ENCODE data around the gene NUDC.
"Not testable (repeated sequence)": the region's sequence is repeated elsewhere in the genome, so short reads cannot be mapped to it uniquely, and the experiment has no call there.

NUDC gene

GRCh38 chr1:26911399-26912146, 10.0 kb upstream of the NUDC start:
- no peak for DNase-seq (ENCODE audit: low read depth in 2 of 2)

DNA sequence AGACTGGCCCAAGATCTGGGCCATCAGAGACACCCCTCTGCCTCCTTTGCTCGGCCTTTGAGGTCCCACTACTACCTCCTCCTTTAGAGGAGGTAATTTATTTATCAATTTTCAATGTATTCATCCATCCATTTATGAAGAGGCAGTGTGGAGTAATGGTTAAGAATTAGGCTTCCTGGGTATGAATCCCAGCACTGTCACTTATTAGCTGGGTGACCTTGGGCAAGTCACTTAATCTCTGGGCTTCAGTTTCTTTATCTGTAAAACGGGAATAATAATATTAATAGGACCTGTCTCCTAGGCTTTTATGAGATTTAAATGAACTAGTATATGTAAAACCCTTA, 9.4 kb upstream of the NUDC start:
- no peak for DNase-seq (ENCODE audit: low read depth in 2 of 2)

DNA sequence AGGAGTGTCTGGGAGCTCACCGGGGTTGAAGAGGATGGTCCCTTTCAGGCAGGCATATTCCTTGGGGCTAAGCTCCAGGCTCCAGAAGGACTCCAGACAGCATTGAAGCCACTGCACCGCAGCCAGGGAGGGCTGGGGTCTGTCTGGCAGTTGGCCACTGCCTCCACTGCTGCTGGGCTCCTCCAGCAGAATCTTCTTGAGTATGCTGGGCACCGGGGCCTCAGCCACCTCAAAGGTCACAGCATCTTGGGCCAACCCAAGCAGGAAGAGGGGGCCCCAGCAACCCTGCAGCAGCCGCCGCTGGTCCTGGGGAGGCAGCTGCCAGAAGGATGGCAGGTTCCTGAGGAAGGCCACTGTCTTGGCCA, 8.2 kb upstream of the NUDC start:
- no peak for DNase-seq (ENCODE audit: low read depth in 2 of 2)

DNA sequence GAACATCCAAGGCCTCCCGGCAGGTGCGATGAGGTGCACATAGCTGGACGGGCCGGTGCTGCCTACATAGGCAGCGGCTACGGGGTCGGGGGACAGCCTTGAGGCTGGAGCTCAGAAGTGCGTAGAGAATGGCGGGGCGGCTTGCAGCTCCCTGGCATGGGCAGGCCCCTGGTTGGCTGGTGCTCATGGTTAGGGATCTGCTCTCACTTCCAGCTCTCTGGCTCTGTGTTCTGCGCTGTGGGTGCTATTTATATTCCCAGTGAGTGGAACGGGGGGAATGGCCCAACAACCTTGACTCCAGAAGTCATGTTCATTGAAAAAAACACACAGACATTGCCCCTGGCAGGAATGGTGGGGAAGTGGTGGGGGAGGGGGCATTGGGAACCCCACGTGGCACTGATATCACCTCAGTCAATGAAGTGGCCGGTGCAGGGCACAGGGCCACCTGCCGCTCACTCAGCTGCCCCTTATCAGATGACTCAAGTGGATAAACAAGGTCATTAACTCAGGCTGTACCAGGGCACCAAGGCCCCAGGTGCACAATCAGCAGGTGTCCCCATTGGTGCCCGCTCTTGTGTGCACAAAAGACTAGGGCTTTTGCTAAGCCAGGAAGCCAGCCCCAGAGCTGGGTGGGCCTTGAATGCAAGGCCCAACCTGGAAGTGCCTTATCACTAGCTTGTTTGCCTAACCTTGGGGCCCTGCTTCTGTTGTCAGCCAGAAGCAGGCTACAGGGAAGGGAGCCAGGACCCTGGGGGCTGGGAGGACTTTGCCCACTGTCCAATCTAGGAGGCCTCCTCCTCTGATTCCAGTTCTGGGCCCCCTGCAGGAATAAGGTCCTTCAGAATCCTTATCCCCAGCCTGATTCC, 7.6 kb upstream of the NUDC start, which contains the start of gene NR0B2:
Gene NR0B2 (minus strand): TSS at position 222 of the 866 bp plus-strand sequence. CDS start 35 bp downstream, at position 187.
- no peak for DNase-seq (ENCODE audit: low read depth in 2 of 2)

DNA sequence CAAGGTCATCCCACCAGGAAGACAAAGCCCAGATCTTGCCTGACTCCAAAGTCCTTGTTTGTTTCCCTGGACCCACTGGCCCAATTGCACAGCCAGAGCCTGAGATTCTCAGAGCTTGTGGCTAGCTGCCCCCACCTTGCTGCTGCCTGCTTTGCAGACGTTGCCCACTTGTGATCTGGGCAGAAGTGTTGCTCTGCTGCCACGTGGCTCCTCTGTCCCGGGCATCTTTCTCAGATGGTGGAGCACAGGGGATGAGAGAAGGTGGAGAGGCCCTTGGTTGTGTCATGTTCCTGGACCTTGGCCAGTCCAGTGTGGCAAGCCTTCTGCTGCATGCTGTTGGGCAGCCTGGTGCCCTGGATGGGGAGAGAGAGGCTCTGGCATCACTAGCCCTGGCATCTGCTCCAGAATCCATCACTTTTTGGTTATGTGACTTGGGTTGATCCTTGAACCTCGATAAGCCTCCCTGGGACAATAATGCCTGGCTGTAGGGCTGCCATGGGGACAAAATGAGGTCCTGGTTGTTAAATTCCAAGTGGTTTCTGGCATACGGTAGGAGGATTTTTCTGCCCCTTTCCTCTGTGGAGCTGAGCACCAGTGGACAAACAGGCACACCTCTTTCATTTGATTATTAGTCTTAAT, 6.2 kb upstream of the NUDC start:
- DNase-seq (ENCODE audit: low read depth in 2 of 2), result no peak

DNA sequence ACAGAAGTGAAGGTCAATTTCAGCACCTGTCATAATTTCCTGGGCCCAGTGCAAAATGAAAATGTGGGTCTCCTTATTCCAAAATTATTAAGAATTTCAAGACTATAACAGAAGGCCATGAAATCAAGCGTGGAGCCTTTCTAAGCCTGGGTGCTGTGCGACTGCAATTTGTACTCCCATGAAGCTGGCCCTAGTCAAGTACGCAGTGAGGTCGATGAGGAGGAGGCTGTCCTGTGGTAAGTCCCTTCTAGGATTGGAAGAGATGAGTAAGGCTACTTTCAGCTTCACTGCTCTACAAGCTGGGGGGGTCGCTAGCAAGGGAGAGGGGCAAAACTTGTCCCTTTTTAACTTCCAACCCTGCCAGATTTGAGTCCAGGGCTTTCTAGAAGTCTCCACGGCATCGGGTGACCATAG, 410 bp upstream of the NUDC start:
- no peak for DNase-seq (ENCODE audit: low read depth in 2 of 2)

DNA sequence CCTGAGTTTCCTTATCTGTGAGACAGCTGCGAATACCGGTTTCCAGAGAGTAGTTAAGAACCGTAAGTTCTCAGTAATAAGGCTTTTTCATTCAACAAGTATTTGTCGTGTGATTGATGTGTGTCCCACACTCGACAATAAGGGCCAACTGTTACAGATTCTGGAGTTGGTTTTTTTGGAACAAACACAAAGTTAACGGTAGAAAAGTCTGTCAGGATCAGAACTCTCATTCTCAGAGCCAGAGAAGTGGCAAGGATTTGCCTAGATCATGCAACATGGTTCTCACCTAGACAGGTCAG, 837 bp downstream of the NUDC start:
- DNase-seq (ENCODE audit: low read depth in 2 of 2), result no peak

- no peak for DNase-seq (ENCODE audit: low read depth in 2 of 2)
Measured at GRCh38 chr1:26922901-26923300, 1.4 kb downstream of the NUDC start.

DNA sequence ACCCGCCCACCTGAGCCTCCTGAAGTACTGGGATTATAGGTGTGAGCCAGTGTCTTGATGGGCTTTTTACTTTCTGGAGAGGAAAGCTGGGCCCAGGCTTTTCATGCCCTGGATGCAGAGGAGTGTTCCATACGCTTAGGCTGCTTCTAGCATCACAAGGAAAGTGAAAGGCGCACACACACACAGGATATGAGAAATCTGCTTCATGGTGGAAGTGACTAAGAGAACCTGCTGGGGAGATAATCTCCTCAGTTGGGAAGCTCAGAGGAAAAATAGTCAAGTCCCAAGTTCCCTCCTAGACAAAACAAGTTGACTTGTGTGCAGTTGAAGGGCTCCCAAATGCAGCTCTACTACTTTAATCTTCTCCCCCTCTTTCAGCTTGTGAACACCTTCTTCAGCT, 2.2 kb downstream of the NUDC start:
- no peak for DNase-seq (ENCODE audit: low read depth in 2 of 2)

DNA sequence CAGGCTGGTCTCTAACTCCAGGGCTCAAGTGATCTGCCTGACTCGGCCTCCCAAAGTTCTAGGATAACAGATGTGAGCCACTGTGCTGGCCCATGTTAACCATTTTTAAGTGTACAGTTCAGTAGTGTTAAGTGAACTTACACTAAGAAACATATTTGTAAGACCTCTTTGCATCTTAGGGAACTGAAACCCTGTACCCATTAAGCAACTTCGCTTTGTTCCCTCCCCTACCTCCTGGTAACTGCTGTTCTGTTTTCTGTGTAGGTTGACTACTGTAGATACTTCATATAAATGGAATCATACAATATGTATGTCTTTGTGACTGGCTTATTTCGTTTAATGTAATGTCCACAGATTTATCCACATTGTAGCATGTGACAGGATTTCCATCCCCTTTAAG, 11.0 kb downstream of the NUDC start:
- DNase-seq (ENCODE audit: low read depth in 2 of 2), result no peak

DNA sequence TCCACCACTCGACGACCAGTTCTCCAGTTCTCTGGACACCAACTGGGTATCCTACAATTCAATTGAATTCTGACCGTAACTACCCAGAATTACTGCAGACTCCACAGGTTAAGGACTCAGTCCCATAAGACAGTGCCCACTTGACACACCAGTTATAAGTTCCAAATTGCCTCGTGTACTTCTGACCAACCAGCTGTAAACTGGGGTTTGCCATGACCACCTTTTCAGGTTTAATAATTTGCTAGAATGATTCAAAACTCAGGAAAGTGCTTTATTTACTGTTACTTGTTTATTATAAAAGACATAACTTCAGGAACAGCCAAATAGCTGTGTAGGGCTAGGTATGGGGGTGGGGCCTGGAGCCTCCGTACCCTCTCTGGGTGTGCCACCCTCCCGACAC, 15.3 kb downstream of the NUDC start:
- no peak for DNase-seq (ENCODE audit: low read depth in 2 of 2)

- DNase-seq (ENCODE audit: low read depth in 2 of 2), result no peak
Measured at GRCh38 chr1:26938004-26938658, 16.6 kb downstream of the NUDC start.

DNA sequence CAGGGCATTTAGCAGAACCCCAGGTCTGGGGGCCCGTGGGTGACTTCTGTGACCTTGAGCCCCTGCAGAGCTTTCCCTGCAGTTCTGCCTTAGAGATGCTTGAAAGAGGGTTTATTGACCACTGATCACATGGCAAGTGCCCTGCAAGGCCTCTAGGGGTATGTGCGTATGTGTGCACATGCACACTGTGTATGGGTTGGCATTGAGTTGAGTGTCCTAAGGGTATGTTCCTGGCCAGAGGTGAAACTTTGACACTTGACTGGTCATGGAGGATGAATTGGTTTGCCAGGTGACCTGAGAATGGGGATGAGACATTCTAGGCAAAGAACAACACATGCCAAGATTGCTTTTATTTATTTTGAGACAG, 17.1 kb downstream of the NUDC start:
- no peak for DNase-seq (ENCODE audit: low read depth in 2 of 2)

- DNase-seq (ENCODE audit: low read depth in 2 of 2), result no peak
Measured at GRCh38 chr1:26941311-26941710, 19.8 kb downstream of the NUDC start.

- no peak for DNase-seq (ENCODE audit: low read depth in 2 of 2)
Measured at GRCh38 chr1:26942656-26943055, 21.1 kb downstream of the NUDC start.

DNA sequence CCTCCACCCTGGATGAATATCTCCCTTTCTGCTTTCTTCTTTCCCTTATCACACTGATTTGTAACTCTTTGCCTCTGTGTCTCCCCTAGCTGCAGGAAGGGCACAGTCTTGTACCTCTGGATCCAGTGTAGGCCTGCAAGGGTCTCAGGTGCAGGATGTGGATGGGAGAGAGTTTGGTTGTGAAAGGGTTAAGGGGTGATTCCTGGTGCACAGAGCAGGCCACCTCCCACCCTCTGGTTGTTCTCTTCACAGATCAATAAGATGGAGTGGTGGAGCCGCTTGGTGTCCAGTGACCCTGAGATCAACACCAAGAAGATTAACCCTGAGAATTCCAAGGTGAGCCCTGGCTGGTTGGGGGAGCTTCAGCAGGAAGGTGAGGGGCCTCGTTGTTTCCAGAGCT, 23.6 kb downstream of the NUDC start:
- DNase-seq (ENCODE audit: low read depth in 2 of 2), result no peak

GRCh38 chr1:26945728-26946127, 24.2 kb downstream of the NUDC start:
- no peak for DNase-seq (ENCODE audit: low read depth in 2 of 2)

DNA sequence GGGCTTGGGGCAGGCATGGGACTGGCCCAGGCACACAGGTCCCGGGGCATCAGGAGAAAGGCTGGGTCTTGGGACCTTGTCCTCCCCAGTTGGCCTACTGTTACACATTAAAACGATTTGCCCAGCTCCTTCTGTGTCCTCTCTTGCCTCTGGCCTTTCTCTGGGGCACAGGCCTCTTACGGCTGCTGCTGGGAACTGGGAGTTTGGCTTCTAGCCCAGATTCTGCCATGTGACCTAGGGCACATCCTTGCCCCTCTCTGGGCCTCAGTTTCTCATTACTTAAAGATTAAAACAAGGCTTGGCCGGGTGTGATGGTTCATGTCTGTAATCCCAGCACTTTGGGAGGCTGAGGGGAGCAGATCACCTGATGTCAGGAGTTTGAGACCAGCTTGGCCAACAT, 24.7 kb downstream of the NUDC start:
- no peak for DNase-seq (ENCODE audit: low read depth in 2 of 2)

DNA sequence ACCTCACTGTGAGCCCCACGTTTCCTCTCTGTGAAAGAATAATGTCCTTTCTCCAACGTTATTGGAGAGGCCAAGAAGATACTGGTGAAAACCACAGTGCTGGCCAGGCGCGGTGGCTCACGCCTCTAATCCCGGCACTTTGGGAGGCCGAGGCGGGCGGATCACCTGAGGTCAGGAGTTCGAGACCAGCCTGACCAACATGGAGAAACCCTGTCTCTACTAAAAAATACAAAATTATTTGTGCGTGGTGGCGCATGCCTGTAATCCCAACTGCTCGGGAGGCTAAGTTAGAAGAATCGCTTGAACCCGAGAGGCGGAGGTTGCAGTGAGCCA, 27.1 kb downstream of the NUDC start:
- DNase-seq (ENCODE audit: low read depth in 2 of 2), result not testable (repeated sequence)

DNA sequence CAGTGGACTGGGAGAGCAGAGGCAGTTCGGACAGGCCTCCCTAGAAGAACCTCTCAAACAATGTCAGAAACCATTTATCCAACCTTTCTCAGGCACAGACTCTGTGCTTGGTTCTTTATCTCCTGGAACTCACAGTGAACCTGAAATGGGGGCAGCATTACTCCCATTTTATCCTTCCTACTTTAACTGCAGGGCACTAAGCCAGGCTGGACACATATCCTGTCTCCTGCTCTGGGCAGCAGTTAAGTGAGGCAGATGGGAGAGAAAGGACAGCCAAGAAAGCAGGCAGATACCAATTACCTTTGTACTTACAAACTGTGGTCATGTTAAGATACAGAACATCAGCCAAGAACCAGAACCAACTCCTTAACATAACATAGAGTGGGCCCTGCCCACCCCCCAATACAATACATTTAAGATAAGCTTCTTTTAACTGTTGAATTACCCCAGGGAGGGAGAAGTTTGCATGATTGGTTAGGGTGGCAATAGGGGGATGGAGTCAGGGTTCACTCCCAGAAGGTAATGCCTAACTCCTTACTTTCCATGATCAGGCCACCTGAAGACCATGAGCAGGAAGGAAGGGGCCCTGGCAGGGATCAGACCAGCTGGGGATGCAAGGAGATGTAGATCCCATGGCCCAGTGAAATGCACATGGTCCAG, 27.9 kb downstream of the NUDC start:
- DNase-seq (ENCODE audit: low read depth in 2 of 2), result no peak

DNA sequence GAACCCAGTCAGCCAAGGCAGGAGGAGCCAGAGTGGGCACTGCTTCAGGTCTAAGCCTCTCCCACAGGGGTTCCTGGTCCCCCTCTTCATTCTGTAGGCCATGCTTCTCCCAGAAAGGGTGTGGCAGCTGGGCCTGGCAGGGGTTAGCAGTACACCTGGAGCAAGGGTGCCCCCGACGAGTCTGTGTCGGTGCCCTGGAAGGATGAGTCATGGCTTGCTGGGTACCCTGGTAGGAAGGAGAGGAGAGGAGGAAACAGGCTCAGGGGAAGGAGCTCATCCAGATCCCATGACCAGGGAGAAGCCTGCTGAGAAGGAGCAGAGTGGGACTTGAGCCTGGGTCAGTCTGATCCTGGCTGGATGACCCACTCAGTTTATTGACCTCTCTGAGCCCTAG, 28.4 kb downstream of the NUDC start:
- no peak for DNase-seq (ENCODE audit: low read depth in 2 of 2)

DNA sequence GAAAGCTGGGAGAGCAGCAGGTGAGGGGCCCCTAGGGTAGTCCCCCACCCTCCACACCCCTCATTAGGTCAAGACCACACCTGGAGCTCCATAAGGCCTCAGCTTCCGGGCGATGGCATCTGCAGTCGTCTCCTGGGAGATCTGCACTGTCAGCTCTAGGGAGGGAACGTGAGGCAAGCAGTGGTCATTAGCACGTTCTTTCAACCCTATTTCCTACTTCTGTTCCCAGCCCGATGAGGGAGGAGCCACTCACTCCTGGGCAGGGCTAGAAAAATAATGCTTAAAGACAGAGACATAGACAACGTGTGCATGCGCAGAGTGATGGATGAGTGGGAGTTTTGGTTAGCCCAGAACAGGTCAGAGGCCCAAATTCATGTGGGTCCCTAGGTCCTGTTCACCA, 29.1 kb downstream of the NUDC start:
- no peak for DNase-seq (ENCODE audit: low read depth in 2 of 2)

Measured in stimulated activated CD8-positive, alpha-beta memory T cell treated with anti-CD3 and anti-CD28 coated beads, Interleukin-15, amount 100 ng/mL, for 4 hours (primary cell).